Glutamatergic neuron (in vitro differentiated cells): ENCODE results near the gene PDE7B. TPM values are rescaled to one million over a fixed set of nuclear protein-coding genes. Genes with fewer than 3 reads are reported as not detected.

ENCODE experiments used
- DNase-seq: peaks from one replicate; pipeline ENCODE4 v3.0.0; 2022
- H3K27ac Mint-ChIP-seq: one replicate; pipeline ENCODE4 v1.8.0; 2020; ENCODE audit warnings: mild to moderate bottlenecking, mixed read lengths, inconsistent platforms; ENCODE audit not compliant: unreplicated experiment
- H3K27me3 Mint-ChIP-seq: one replicate; pipeline ENCODE4 v1.8.0; 2020; ENCODE audit warnings: mild to moderate bottlenecking, moderate library complexity, mixed read lengths, inconsistent platforms; ENCODE audit not compliant: unreplicated experiment
- H3K36me3 Mint-ChIP-seq: one replicate; pipeline ENCODE4 v1.8.0; 2020; ENCODE audit warnings: mild to moderate bottlenecking, mixed read lengths, inconsistent platforms; ENCODE audit not compliant: unreplicated experiment
- H3K4me1 Mint-ChIP-seq: one replicate; pipeline ENCODE4 v1.8.0; 2020; ENCODE audit warnings: mild to moderate bottlenecking, low read depth, mixed read lengths, inconsistent platforms; ENCODE audit not compliant: unreplicated experiment
- H3K4me3 Mint-ChIP-seq: one replicate; pipeline ENCODE4 v1.8.0; 2020; ENCODE audit warnings: mild to moderate bottlenecking, mixed read lengths, inconsistent platforms; ENCODE audit not compliant: unreplicated experiment
- H3K9me3 Mint-ChIP-seq: one replicate; pipeline ENCODE4 v1.8.0; 2020; ENCODE audit warnings: mild to moderate bottlenecking, moderate library complexity, mixed read lengths, inconsistent platforms; ENCODE audit not compliant: unreplicated experiment
- CTCF ChIP-seq: fragments of 200-600 bp; sonication (generic); IDR thresholded peaks from one replicate; pipeline ENCODE4 v1.5.0; 2021; ENCODE audit not compliant: partially characterized antibody, unreplicated experiment
- total RNA-seq: library from RNA; stranded (reverse); fragmentation: NEBNext Ultra II Directional; extraction: Animal tissue kit (Norgen Biotek cat#: 25700); gene quantifications from one replicate; pipeline ENCODE4 v1.2.1, GENCODE V29; 2021; ENCODE audit not compliant: unreplicated experiment

PDE7B gene
- total RNA-seq, 1 donor from 2014 or later, result not detected

- TF ChIP-seq CTCF, result no peak
- H3K27me3 Mint-ChIP-seq, result no peaks in the 10 kb centered on the region
- no peak overlapping the region for H3K27ac Mint-ChIP-seq
- H3K4me1 Mint-ChIP-seq, result no peaks in the 10 kb centered on the region
- no peak overlapping the region for H3K4me3 Mint-ChIP-seq
- DNase-seq, result no peak
- H3K9me3 Mint-ChIP-seq, result no peaks in the 10 kb centered on the region
- H3K36me3 Mint-ChIP-seq, result no peaks in the 10 kb centered on the region
These were observed 337.0 kb downstream of the PDE7B start for GRCh38 chr6:136188486-136188885.

- Mint-ChIP-seq H3K4me3 (no peak overlapping the region), H3K9me3 (no peaks in the 10 kb centered on the region), H3K27ac (no peak overlapping the region), H3K36me3 (no peaks in the 10 kb centered on the region), H3K27me3 (no peaks in the 10 kb centered on the region), H3K4me1 (no peaks in the 10 kb centered on the region)
- TF ChIP-seq CTCF, result no peak
- no peak for DNase-seq
These were observed 337.6 kb downstream of the PDE7B start for GRCh38 chr6:136189104-136189503.

- Mint-ChIP-seq H3K27me3 (no peaks in the 10 kb centered on the region), H3K36me3 (no peaks in the 10 kb centered on the region), H3K4me3 (no peak overlapping the region), H3K9me3 (no peaks in the 10 kb centered on the region), H3K4me1 (no peaks in the 10 kb centered on the region), H3K27ac (no peak overlapping the region)
- DNase-seq, result no peak
- no peak for TF ChIP-seq CTCF
These were observed 340.3 kb downstream of the PDE7B start for GRCh38 chr6:136191606-136192312.

- H3K4me3 Mint-ChIP-seq, result no peak overlapping the region
- no peaks in the 10 kb centered on the region for H3K27me3 Mint-ChIP-seq
- H3K4me1 Mint-ChIP-seq, result no peaks in the 10 kb centered on the region
- H3K36me3 Mint-ChIP-seq, result no peaks in the 10 kb centered on the region
- H3K9me3 Mint-ChIP-seq, result no peaks in the 10 kb centered on the region
- TF ChIP-seq CTCF, result no peak
- no peak for DNase-seq
- no peak overlapping the region for H3K27ac Mint-ChIP-seq
These were observed 341.4 kb downstream of the PDE7B start for GRCh38 chr6:136192902-136193301.

GRCh38 chr6:136201732-136202131, 350.2 kb downstream of the PDE7B start:
- H3K9me3 Mint-ChIP-seq, result no peaks in the 10 kb centered on the region

More at GRCh38 chr6:136201732-136202131, 350.2 kb downstream of the PDE7B start:
- DNase-seq, result no peak
- H3K36me3 Mint-ChIP-seq, result no peaks in the 10 kb centered on the region
- H3K27ac Mint-ChIP-seq, result no peak overlapping the region
- no peak for TF ChIP-seq CTCF
- H3K4me1 Mint-ChIP-seq, result no peaks in the 10 kb centered on the region
- H3K4me3 Mint-ChIP-seq, result no peak overlapping the region
- no peaks in the 10 kb centered on the region for H3K27me3 Mint-ChIP-seq
